GM19351 (cell line): ENCODE data around the gene SP9.

Experiments used
- ATAC-seq: cut with Tn5 transposase; IDR thresholded peaks from one replicate; pipeline ENCODE4 v1.9.1; 2021; ENCODE audit warnings: mild to moderate bottlenecking, moderate library complexity; ENCODE audit not compliant: unreplicated experiment

The SP9 gene

GRCh38 chr2:174334781-174335251 lies at the start of gene SP9:
SP9 (plus strand) TSS chr2:174334954; CDS start chr2:174335093, 139 bp downstream.
- no peak for ATAC-seq

GRCh38 chr2:174286172-174286571 lies 48.6 kb upstream of the SP9 start:
- no peak for ATAC-seq

- no peak for ATAC-seq
Measured at GRCh38 chr2:174292908-174293307, 41.8 kb upstream of the SP9 start.

- ATAC-seq = no peak
Measured at GRCh38 chr2:174300114-174300513, 34.6 kb upstream of the SP9 start.

- no peak for ATAC-seq
Measured at GRCh38 chr2:174312581-174313234, 22.0 kb upstream of the SP9 start.

- no peak for ATAC-seq
Measured at GRCh38 chr2:174322149-174322548, 12.6 kb upstream of the SP9 start.

- no peak for ATAC-seq
Measured at GRCh38 chr2:174322746-174323145, 12.0 kb upstream of the SP9 start.

GRCh38 chr2:174324530-174324929 lies 10.2 kb upstream of the SP9 start:
- ATAC-seq = no peak

- no peak for ATAC-seq
Measured at GRCh38 chr2:174325373-174326160, 9.2 kb upstream of the SP9 start.

GRCh38 chr2:174326161-174327020 lies 8.4 kb upstream of the SP9 start:
- ATAC-seq = no peak

- ATAC-seq = no peak
Measured at GRCh38 chr2:174327021-174327840, 7.5 kb upstream of the SP9 start.

GRCh38 chr2:174327841-174328113 lies 7.0 kb upstream of the SP9 start:
- ATAC-seq = no peak

GRCh38 chr2:174328114-174328960 lies 6.4 kb upstream of the SP9 start:
- no peak for ATAC-seq

- ATAC-seq = no peak
Measured at GRCh38 chr2:174328961-174329715, 5.6 kb upstream of the SP9 start.

GRCh38 chr2:174330945-174331594 lies 3.7 kb upstream of the SP9 start:
- no peak for ATAC-seq

GRCh38 chr2:174331595-174332216 lies 3.0 kb upstream of the SP9 start:
- ATAC-seq = no peak

GRCh38 chr2:174332217-174332963 lies 2.4 kb upstream of the SP9 start:
- ATAC-seq = no peak

GRCh38 chr2:174333017-174333371 lies 1.8 kb upstream of the SP9 start:
- ATAC-seq = no peak
